ENCODE data around the gene RAB39A. TPM values are rescaled to one million over a fixed set of nuclear protein-coding genes. Genes with fewer than 3 reads are reported as not detected.

RAB39A gene
- total RNA-seq, 4 donors from 2014 or later, result 0.31 to 1.3 (median 0.99) TPM

- Histone ChIP-seq H3K4me1 (no peaks in the 10 kb centered on the region), H3K4me3 (no peak overlapping the region), H3K9me3 (no peaks in the 10 kb centered on the region), H3K27ac (no peak overlapping the region), H3K27me3 (peaks cover 4% of the 10 kb centered on the region), H3K36me3 (no peaks in the 10 kb centered on the region)
- TF ChIP-seq POLR2A (IDR thresholded peaks at IDR 0.05) (no peak), CTCF (IDR thresholded peaks at IDR 0.05) (no peak), POLR2AphosphoS5 (IDR thresholded peaks at IDR 0.05) (no peak), EP300 (IDR thresholded peaks at IDR 0.05) (no peak)
- 100% methylated on average over 1 of the region's 1 CpG; no CpG with 5 or more reads in 1 of the 2 donors for WGBS, 2 donors (ENCODE audit: low coverage in 1 of 2)
- no peak for ATAC-seq
Observed at GRCh38 chr11:107973641-107974040, 45.4 kb downstream of the RAB39A start.

- no peaks in the 10 kb centered on the region for H3K4me1 ChIP-seq
- H3K27ac ChIP-seq, result no peak overlapping the region
- no peak overlapping the region for H3K4me3 ChIP-seq
- 77 to 88% methylated on average over 5 of the region's 5 CpGs for WGBS, 2 donors (ENCODE audit: low coverage in 1 of 2)
- H3K36me3 ChIP-seq, result no peaks in the 10 kb centered on the region
- TF ChIP-seq POLR2A (IDR thresholded peaks at IDR 0.05), result no peak
- TF ChIP-seq EP300 (IDR thresholded peaks at IDR 0.05), result no peak
- TF ChIP-seq POLR2AphosphoS5 (IDR thresholded peaks at IDR 0.05), result no peak
- TF ChIP-seq CTCF (IDR thresholded peaks at IDR 0.05), result no peak
- ATAC-seq, result peak; percentile 50
- H3K9me3 ChIP-seq, result no peaks in the 10 kb centered on the region
- no peaks in the 10 kb centered on the region for H3K27me3 ChIP-seq
Observed at GRCh38 chr11:107988397-107989158, 60.3 kb downstream of the RAB39A start.

GRCh38 chr11:107991868-107992414 is 63.7 kb downstream of the RAB39A start:
- Histone ChIP-seq H3K36me3 (no peaks in the 10 kb centered on the region), H3K27me3 (no peaks in the 10 kb centered on the region), H3K4me1 (no peaks in the 10 kb centered on the region), H3K9me3 (no peaks in the 10 kb centered on the region), H3K27ac (no peak overlapping the region), H3K4me3 (no peak overlapping the region)
- WGBS, 2 donors (ENCODE audit: low coverage in 1 of 2), result 62 to 63% methylated on average over 4 to 5 of the region's 5 CpGs
- ATAC-seq, result no peak
- no peak for TF ChIP-seq POLR2A (IDR thresholded peaks at IDR 0.05)

- TF ChIP-seq EP300 (IDR thresholded peaks at IDR 0.05), result no peak
- no peak for TF ChIP-seq POLR2AphosphoS5 (IDR thresholded peaks at IDR 0.05)
- TF ChIP-seq POLR2A (IDR thresholded peaks at IDR 0.05), result no peak
- no peak for TF ChIP-seq CTCF (IDR thresholded peaks at IDR 0.05)
- 53 to 73% methylated on average over 2 to 4 of the region's 5 CpGs for WGBS, 2 donors (ENCODE audit: low coverage in 1 of 2)
- H3K36me3 ChIP-seq, result no peaks in the 10 kb centered on the region
- no peaks in the 10 kb centered on the region for H3K4me1 ChIP-seq
- no peak overlapping the region for H3K27ac ChIP-seq
- no peak overlapping the region for H3K4me3 ChIP-seq
- H3K9me3 ChIP-seq, result no peaks in the 10 kb centered on the region
- ATAC-seq, result no peak
- H3K27me3 ChIP-seq, result no peaks in the 10 kb centered on the region
Observed at GRCh38 chr11:107996006-107996776, 67.9 kb downstream of the RAB39A start.

- Histone ChIP-seq H3K27ac (no peak overlapping the region), H3K27me3 (no peaks in the 10 kb centered on the region), H3K4me3 (no peak overlapping the region), H3K36me3 (no peaks in the 10 kb centered on the region), H3K9me3 (no peaks in the 10 kb centered on the region), H3K4me1 (no peaks in the 10 kb centered on the region)
- TF ChIP-seq POLR2AphosphoS5 (IDR thresholded peaks at IDR 0.05) (no peak), POLR2A (IDR thresholded peaks at IDR 0.05) (no peak), CTCF (IDR thresholded peaks at IDR 0.05) (no peak), EP300 (IDR thresholded peaks at IDR 0.05) (no peak)
- no CpG with 5 or more reads among the region's 6 CpGs for WGBS, 2 donors (ENCODE audit: low coverage in 1 of 2)
- ATAC-seq, result no peak
Observed at GRCh38 chr11:107998761-107999160, 70.5 kb downstream of the RAB39A start.
